Glutamatergic neuron (in vitro differentiated cells): ENCODE results near the gene ILKAP. TPM values are rescaled to one million over a fixed set of nuclear protein-coding genes. Genes with fewer than 3 reads are reported as not detected.

ENCODE experiments used
- DNase-seq: peaks from one replicate; pipeline ENCODE4 v3.0.0; 2022
- H3K27ac Mint-ChIP-seq: one replicate; pipeline ENCODE4 v1.8.0; 2020; ENCODE audit warnings: mild to moderate bottlenecking, mixed read lengths, inconsistent platforms; ENCODE audit not compliant: unreplicated experiment
- H3K27me3 Mint-ChIP-seq: one replicate; pipeline ENCODE4 v1.8.0; 2020; ENCODE audit warnings: mild to moderate bottlenecking, moderate library complexity, mixed read lengths, inconsistent platforms; ENCODE audit not compliant: unreplicated experiment
- H3K36me3 Mint-ChIP-seq: one replicate; pipeline ENCODE4 v1.8.0; 2020; ENCODE audit warnings: mild to moderate bottlenecking, mixed read lengths, inconsistent platforms; ENCODE audit not compliant: unreplicated experiment
- H3K4me1 Mint-ChIP-seq: one replicate; pipeline ENCODE4 v1.8.0; 2020; ENCODE audit warnings: mild to moderate bottlenecking, low read depth, mixed read lengths, inconsistent platforms; ENCODE audit not compliant: unreplicated experiment
- H3K4me3 Mint-ChIP-seq: one replicate; pipeline ENCODE4 v1.8.0; 2020; ENCODE audit warnings: mild to moderate bottlenecking, mixed read lengths, inconsistent platforms; ENCODE audit not compliant: unreplicated experiment
- H3K9me3 Mint-ChIP-seq: one replicate; pipeline ENCODE4 v1.8.0; 2020; ENCODE audit warnings: mild to moderate bottlenecking, moderate library complexity, mixed read lengths, inconsistent platforms; ENCODE audit not compliant: unreplicated experiment
- CTCF ChIP-seq: fragments of 200-600 bp; sonication (generic); IDR thresholded peaks from one replicate; pipeline ENCODE4 v1.5.0; 2021; ENCODE audit not compliant: partially characterized antibody, unreplicated experiment
- total RNA-seq: library from RNA; stranded (reverse); fragmentation: NEBNext Ultra II Directional; extraction: Animal tissue kit (Norgen Biotek cat#: 25700); gene quantifications from one replicate; pipeline ENCODE4 v1.2.1, GENCODE V29; 2021; ENCODE audit not compliant: unreplicated experiment

Gene ILKAP
- total RNA-seq, 1 donor from 2014 or later = 61.3 TPM

DNA sequence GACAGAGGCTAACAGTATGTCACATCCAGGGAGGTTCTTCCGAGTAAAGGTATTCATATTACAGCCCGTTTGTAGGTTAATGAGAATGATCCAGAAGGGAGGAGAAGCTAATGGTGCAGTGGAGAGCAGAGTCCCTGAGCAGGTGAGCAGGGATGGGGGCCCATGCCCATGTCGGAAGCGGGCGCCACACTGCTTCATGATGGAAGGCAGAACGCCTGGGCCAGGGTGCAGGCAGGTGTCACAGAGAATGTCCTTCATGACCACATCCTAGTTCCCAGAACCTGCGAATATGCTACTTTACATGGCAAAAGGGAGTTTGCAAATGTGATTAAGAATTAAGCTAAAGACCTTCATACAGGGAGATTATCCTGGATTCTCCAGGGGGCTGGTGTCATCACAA is 32.4 kb upstream of the ILKAP start:
- Mint-ChIP-seq H3K27ac (peak overlapping the region; percentile 7), H3K36me3 (peaks cover 15% of the 10 kb centered on the region), H3K4me1 (peaks cover 20% of the 10 kb centered on the region), H3K27me3 (peaks cover 13% of the 10 kb centered on the region), H3K4me3 (peak overlapping the region; percentile 26), H3K9me3 (peaks cover 14% of the 10 kb centered on the region)
- TF ChIP-seq CTCF = no peak
- no peak for DNase-seq

GRCh38 chr2:238235331-238235732 is 31.8 kb upstream of the ILKAP start:
- peaks cover 18% of the 10 kb centered on the region for H3K9me3 Mint-ChIP-seq
- peaks cover 24% of the 10 kb centered on the region for H3K4me1 Mint-ChIP-seq
- DNase-seq = no peak
- TF ChIP-seq CTCF = no peak
- peaks cover 20% of the 10 kb centered on the region for H3K36me3 Mint-ChIP-seq
- peak overlapping the region; percentile 7 for H3K27ac Mint-ChIP-seq
- peak overlapping the region; percentile 41 for H3K4me3 Mint-ChIP-seq
- H3K27me3 Mint-ChIP-seq = peaks cover 16% of the 10 kb centered on the region

DNA sequence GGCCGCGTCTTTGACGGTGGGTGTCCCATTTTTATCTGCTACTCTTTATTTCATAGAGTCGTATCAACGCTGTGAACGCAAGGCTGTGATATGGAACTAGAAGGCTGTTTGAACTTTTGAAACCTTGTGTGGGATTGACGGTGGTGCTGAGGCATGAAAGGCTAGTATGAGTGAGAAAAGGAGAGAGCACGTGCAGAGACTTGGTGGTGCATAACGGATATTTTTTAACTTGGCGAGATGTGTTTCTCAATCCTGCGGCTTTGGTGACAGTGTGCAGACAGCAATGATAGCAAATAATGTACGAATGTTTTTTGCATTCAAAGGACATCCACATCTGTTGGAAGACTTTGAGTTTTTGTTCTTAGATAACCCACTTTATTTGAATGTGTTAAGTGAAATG is 30.1 kb upstream of the ILKAP start:
- DNase-seq = no peak
- no peak for TF ChIP-seq CTCF
- Mint-ChIP-seq H3K4me3 (no peak overlapping the region), H3K27ac (no peak overlapping the region), H3K9me3 (peaks cover 18% of the 10 kb centered on the region), H3K36me3 (peaks cover 22% of the 10 kb centered on the region), H3K4me1 (peaks cover 24% of the 10 kb centered on the region), H3K27me3 (peaks cover 16% of the 10 kb centered on the region)

DNA sequence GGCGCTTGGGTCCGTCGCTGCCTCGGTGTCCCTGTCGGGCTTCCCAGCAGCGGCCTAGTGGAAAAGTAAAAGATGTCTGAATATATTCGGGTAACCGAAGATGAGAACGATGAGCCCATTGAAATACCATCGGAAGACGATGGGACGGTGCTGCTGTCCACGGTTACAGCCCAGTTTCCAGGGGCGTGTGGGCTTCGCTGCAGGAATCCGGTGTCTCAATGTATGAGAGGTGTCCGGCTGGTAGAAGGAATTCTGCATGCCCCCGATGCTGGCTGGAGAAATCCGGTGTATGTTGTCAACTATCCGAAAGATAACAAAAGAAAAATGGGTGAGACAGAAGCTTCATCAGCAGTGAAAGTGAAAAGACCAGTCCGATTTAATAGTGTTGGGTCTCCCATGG is 28.3 kb upstream of the ILKAP start:
- H3K4me3 Mint-ChIP-seq = peak overlapping the region; percentile 86
- peaks cover 22% of the 10 kb centered on the region for H3K36me3 Mint-ChIP-seq
- peaks cover 16% of the 10 kb centered on the region for H3K9me3 Mint-ChIP-seq
- no peak for TF ChIP-seq CTCF
- no peak overlapping the region for H3K27ac Mint-ChIP-seq
- peaks cover 24% of the 10 kb centered on the region for H3K4me1 Mint-ChIP-seq
- H3K27me3 Mint-ChIP-seq = peaks cover 10% of the 10 kb centered on the region
- DNase-seq = no peak

DNA sequence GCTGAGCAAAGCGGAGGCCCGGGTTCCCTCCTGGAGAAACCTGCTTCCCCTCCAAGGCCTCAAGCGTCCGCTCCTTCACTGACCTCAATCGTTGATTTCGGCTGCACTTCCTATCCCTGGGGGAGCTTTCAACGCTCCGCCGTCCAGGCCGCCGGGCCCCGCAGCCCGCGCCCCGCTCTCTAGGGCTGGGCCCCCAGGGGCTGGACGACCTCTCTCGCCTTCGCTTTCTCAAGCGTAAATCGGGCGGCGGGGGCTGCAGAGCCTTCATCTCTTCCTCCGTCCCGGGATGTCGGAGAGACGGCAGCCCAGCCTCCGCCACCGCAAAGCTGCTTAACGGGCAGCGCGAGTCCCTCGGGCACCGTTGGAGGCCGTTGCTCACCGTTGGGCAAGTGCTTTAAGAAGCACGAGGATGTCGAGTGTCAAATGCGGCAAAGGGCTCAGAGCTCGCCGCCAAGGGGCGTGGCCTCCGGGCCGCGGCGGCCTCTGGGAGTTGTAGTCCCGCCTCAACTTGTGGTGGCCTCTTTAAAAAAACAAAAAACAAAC is 27.8 kb upstream of the ILKAP start:
- H3K27ac Mint-ChIP-seq = no peak overlapping the region
- peaks cover 10% of the 10 kb centered on the region for H3K27me3 Mint-ChIP-seq
- H3K36me3 Mint-ChIP-seq = peaks cover 22% of the 10 kb centered on the region
- peaks cover 15% of the 10 kb centered on the region for H3K9me3 Mint-ChIP-seq
- H3K4me3 Mint-ChIP-seq = peak overlapping the region; percentile 86
- DNase-seq = peak; percentile 86
- no peak for TF ChIP-seq CTCF
- peaks cover 22% of the 10 kb centered on the region for H3K4me1 Mint-ChIP-seq
